GM12801 (cell line): Measurements from ENCODE around the gene KCNQ1.

Source experiments
- CTCF ChIP-seq: IDR thresholded peaks from one replicate; pipeline ENCODE4 v1.5.1; 2011; ENCODE audit warnings: control low read depth; ENCODE audit not compliant: insufficient read length; ENCODE audit errors: extremely low read depth

The KCNQ1 gene

GRCh38 chr11:2869134-2869526, 424.3 kb downstream of the KCNQ1 start:
- TF ChIP-seq CTCF, result no peak

GRCh38 chr11:2869561-2870427, 425.0 kb downstream of the KCNQ1 start:
- no peak for TF ChIP-seq CTCF

- TF ChIP-seq CTCF, result no peak
Measured at GRCh38 chr11:2870460-2870859, 425.7 kb downstream of the KCNQ1 start.

- TF ChIP-seq CTCF, result no peak
Measured at GRCh38 chr11:2870969-2871680, 426.3 kb downstream of the KCNQ1 start.

GRCh38 chr11:2874963-2875362, 430.2 kb downstream of the KCNQ1 start:
- no peak for TF ChIP-seq CTCF

- TF ChIP-seq CTCF, result no peak
Measured at GRCh38 chr11:2877474-2877873, 432.7 kb downstream of the KCNQ1 start.

GRCh38 chr11:2878782-2879181, 434.0 kb downstream of the KCNQ1 start:
- TF ChIP-seq CTCF, result no peak
